Thoracic aorta (tissue), 2 donors: Measurements from ENCODE around the gene DMD. TPM values are rescaled to one million over a fixed set of nuclear protein-coding genes. Genes with fewer than 3 reads are reported as not detected.

Source experiments
- ATAC-seq: fragments of 150-250 bp; one replicate; pipeline ENCODE4 v1.8.0; 2017; ENCODE audit warnings: low read depth; ENCODE audit not compliant: insufficient number of reproducible peaks, low FRiP score
- DNase-seq: peaks from one replicate; pipeline ENCODE4 v3.0.0-alpha.2; 2020; ENCODE audit warnings: low spot score
- H3K27ac ChIP-seq, 2 donors: fragments of 200-600 bp; sonication (generic); 1 replicate in 1 of 2; 2 replicates in 1 of 2; pipeline ENCODE4 v1.5.1; 2016; ENCODE audit warnings: mild to moderate bottlenecking in 2 of 2, moderate library complexity in 2 of 2
- H3K27me3 ChIP-seq: fragments of 200-600 bp; sonication (generic); replicated peaks from 2 replicates; pipeline ENCODE4 v1.6.0; 2016; ENCODE audit warnings: mild to moderate bottlenecking; ENCODE audit not compliant: insufficient read depth
- H3K36me3 ChIP-seq: fragments of 200-600 bp; sonication (generic); one replicate; pipeline ENCODE4 v1.5.1; 2016
- H3K4me1 ChIP-seq, 2 donors: fragments of 200-600 bp; sonication (generic); 1 replicate in 1 of 2; 2 replicates in 1 of 2; pipeline versions ENCODE4 v1.5.1 to v1.6.0; 2016; ENCODE audit warnings: low read depth in 2 of 2, mild to moderate bottlenecking in 1 of 2; ENCODE audit not compliant: control insufficient read depth in 1 of 2
- H3K4me3 ChIP-seq: fragments of 200-600 bp; sonication (generic); 2 replicates; pipeline ENCODE4 v1.5.1; 2016; ENCODE audit warnings: mild to moderate bottlenecking
- H3K9me3 ChIP-seq: fragments of 200-600 bp; sonication (generic); 2 replicates; pipeline ENCODE4 v1.5.1; 2016
- total RNA-seq, 2 donors: library from RNA; depleted of rRNA; stranded (reverse); fragments of >200 nt; gene quantifications; one replicate each; pipeline versions ENCODE4 v1.1.0 to v1.2.3, GENCODE V29; 2016
- TF ChIP-seq, protein P1 (sequence below): fragments of 200-600 bp; sonication (generic); IDR thresholded peaks from one replicate; pipeline ENCODE4 v1.5.1; 2019; ENCODE audit warnings: antibody characterized with exemption

Gene DMD
- total RNA-seq, 2 donors from 2014 or later = 224 to 233 TPM

DNA sequence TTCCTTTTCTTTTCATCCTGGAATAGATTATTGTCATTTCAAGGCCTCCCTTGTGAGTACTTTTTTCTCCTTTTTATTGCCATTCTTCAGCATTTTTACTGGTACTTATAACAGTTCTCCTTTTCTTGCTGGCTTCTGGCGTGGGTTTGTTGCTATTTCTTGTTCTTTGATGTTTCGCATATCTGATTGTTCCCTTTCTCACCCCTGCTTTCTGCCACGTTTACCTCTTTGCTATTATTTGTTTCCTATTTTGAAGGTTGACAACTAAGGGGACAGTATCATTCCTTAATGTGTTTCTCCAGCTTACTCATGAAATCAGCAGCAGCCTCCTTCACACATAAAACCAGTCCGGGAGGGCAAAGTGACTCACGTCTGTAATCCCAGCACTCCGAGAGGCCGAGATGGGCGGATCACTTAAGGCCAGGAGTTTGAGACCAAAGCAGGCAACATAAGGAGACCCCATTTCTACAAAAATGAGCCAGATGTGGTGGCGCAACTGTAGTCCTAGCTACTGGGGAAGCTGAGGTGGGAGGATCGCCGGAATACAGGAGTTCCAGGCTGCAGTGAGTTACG, 72.6 kb downstream of the DMD start:
- Histone ChIP-seq H3K4me3 (no peak overlapping the region), H3K9me3 (no peaks in the 10 kb centered on the region), H3K4me1 (peaks cover 0 to 7% of the 10 kb centered on the region in 2 donors), H3K27ac (peak overlapping the region in 1 of 2 donors; percentile 21), H3K36me3 (no peaks in the 10 kb centered on the region), H3K27me3 (no peaks in the 10 kb centered on the region)
- TF ChIP-seq, protein P1, sequence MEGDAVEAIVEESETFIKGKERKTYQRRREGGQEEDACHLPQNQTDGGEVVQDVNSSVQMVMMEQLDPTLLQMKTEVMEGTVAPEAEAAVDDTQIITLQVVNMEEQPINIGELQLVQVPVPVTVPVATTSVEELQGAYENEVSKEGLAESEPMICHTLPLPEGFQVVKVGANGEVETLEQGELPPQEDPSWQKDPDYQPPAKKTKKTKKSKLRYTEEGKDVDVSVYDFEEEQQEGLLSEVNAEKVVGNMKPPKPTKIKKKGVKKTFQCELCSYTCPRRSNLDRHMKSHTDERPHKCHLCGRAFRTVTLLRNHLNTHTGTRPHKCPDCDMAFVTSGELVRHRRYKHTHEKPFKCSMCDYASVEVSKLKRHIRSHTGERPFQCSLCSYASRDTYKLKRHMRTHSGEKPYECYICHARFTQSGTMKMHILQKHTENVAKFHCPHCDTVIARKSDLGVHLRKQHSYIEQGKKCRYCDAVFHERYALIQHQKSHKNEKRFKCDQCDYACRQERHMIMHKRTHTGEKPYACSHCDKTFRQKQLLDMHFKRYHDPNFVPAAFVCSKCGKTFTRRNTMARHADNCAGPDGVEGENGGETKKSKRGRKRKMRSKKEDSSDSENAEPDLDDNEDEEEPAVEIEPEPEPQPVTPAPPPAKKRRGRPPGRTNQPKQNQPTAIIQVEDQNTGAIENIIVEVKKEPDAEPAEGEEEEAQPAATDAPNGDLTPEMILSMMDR = no peak
- no peak for DNase-seq
- no peak for ATAC-seq

DNA sequence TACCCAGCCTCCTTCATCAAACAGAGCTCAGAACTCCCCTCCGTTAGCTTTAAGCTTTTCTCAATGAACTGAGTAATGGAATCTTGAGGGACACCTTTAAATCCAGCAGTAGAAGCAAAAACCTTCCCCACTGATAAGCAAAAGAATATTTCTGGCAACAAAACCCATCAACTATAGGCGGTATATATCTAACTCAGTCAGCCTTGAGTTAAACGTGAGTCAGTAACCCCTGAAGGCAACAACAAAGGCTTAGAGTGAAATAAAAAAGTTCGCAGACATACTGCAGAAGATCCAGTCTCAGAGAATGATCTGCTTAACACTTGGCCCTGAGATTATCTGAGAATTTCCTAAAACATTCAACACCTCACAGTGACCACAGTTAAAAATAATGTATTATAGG, 77.2 kb downstream of the DMD start:
- H3K36me3 ChIP-seq = no peaks in the 10 kb centered on the region
- TF ChIP-seq, protein P1 = no peak
- H3K27me3 ChIP-seq = no peaks in the 10 kb centered on the region
- ATAC-seq (no peak), DNase-seq (no peak)
- H3K9me3 ChIP-seq = no peaks in the 10 kb centered on the region
- H3K4me1 ChIP-seq = peaks cover 0 to 4% of the 10 kb centered on the region in 2 donors
- H3K4me3 ChIP-seq = no peak overlapping the region
- no peak overlapping the region for H3K27ac ChIP-seq

GRCh38 chrX:33133320-33133719, 78.0 kb downstream of the DMD start:
- TF ChIP-seq, protein P1 = no peak
- Histone ChIP-seq H3K36me3 (no peaks in the 10 kb centered on the region), H3K27me3 (no peaks in the 10 kb centered on the region), H3K27ac (no peak overlapping the region), H3K9me3 (no peaks in the 10 kb centered on the region), H3K4me1 (peaks cover 0 to 4% of the 10 kb centered on the region in 2 donors), H3K4me3 (no peak overlapping the region)
- ATAC-seq (no peak), DNase-seq (no peak)

GRCh38 chrX:33132569-33132968, 78.8 kb downstream of the DMD start:
- peaks cover 0 to 4% of the 10 kb centered on the region in 2 donors for H3K4me1 ChIP-seq
- no peak overlapping the region for H3K4me3 ChIP-seq
- no peaks in the 10 kb centered on the region for H3K9me3 ChIP-seq
- ATAC-seq = no peak
- DNase-seq = no peak
- no peaks in the 10 kb centered on the region for H3K36me3 ChIP-seq
- TF ChIP-seq, protein P1 = no peak
- no peak overlapping the region for H3K27ac ChIP-seq
- H3K27me3 ChIP-seq = no peaks in the 10 kb centered on the region

DNA sequence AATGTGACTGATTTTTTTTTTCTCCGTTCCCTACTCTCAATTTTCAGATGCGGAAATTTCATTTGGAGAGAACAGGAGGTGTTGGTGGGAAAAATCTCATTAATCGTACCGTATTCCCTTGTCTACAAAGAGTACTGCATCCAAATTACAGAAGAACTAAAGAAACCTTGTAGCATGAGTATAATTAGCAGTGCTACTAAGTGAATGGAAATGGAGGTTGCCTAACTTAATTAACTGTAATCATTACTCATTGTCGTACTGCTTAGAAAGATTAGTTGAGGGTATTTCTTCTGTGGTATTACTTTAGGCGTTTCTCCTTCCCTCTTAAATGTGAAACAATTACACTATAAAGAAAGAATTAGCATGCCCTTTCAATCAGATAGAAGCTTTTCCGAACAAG, 81.7 kb downstream of the DMD start:
- DNase-seq = no peak
- Histone ChIP-seq H3K4me3 (no peak overlapping the region), H3K4me1 (peaks cover 0 to 4% of the 10 kb centered on the region in 2 donors), H3K27me3 (no peaks in the 10 kb centered on the region), H3K36me3 (no peaks in the 10 kb centered on the region), H3K9me3 (no peaks in the 10 kb centered on the region), H3K27ac (no peak overlapping the region)
- no peak for ATAC-seq
- TF ChIP-seq, protein P1 = no peak
